Esophagus squamous epithelium (tissue), 4 donors: ENCODE measurements around the gene PRKCD.

Experiments used
- POLR2A ChIP-seq, 4 donors: fragments of 450-650 bp; IDR thresholded peaks; one replicate each; pipeline ENCODE4 v1.6.1; 2017; ENCODE audit warnings: antibody characterized with exemption in 4 of 4, mild to moderate bottlenecking in 4 of 4, moderate library complexity in 3 of 4
- TF ChIP-seq, protein P1 (sequence below), 6 experiments: fragments of 450-650 bp in 4 of 6; fragments of 200-600 bp in 2 of 6; sonication (generic) in 2 of 6; IDR thresholded peaks; one replicate each; pipeline ENCODE4 v1.5.1; 2016 to 2019; ENCODE audit warnings: antibody characterized with exemption in 6 of 6, mild to moderate bottlenecking in 4 of 6, moderate library complexity in 4 of 6

GRCh38 chr3:53238051-53238850 lies 77.2 kb downstream of the PRKCD start:
- TF ChIP-seq, protein P1, sequence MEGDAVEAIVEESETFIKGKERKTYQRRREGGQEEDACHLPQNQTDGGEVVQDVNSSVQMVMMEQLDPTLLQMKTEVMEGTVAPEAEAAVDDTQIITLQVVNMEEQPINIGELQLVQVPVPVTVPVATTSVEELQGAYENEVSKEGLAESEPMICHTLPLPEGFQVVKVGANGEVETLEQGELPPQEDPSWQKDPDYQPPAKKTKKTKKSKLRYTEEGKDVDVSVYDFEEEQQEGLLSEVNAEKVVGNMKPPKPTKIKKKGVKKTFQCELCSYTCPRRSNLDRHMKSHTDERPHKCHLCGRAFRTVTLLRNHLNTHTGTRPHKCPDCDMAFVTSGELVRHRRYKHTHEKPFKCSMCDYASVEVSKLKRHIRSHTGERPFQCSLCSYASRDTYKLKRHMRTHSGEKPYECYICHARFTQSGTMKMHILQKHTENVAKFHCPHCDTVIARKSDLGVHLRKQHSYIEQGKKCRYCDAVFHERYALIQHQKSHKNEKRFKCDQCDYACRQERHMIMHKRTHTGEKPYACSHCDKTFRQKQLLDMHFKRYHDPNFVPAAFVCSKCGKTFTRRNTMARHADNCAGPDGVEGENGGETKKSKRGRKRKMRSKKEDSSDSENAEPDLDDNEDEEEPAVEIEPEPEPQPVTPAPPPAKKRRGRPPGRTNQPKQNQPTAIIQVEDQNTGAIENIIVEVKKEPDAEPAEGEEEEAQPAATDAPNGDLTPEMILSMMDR (IDR thresholded peaks at IDR 0.05): no peak
- no peak for TF ChIP-seq POLR2A (IDR thresholded peaks at IDR 0.05)
